Kidney epithelial cell (primary cell): ENCODE data around the gene DPT. TPM values are rescaled to one million over a fixed set of nuclear protein-coding genes. Genes with fewer than 3 reads are reported as not detected.

Source experiments
- DNase-seq: peaks from one replicate; pipeline ENCODE4 v3.0.0-alpha.2; 2010; ENCODE audit warnings: low read depth
- H3K27me3 ChIP-seq: 2 replicates; pipeline ENCODE4 v1.6.0; 2011; ENCODE audit warnings: low read length; ENCODE audit not compliant: control insufficient read depth, insufficient read depth
- H3K36me3 ChIP-seq: 2 replicates; pipeline ENCODE4 v1.5.1; 2011; ENCODE audit warnings: low read length; ENCODE audit not compliant: control insufficient read depth, insufficient read depth
- H3K4me3 ChIP-seq: 2 replicates; pipeline ENCODE4 v1.5.1; 2011; ENCODE audit warnings: low read depth, mild to moderate bottlenecking, control low read depth, low read length
- total RNA-seq: library from RNA; depleted of rRNA; stranded (reverse); fragments of >200 nt; gene quantifications from 2 replicates; pipeline ENCODE4 v1.2.3, GENCODE V29; 2015
- TF ChIP-seq, protein P1 (sequence below): IDR thresholded peaks from 2 replicates; pipeline ENCODE4 v1.5.1; 2011; ENCODE audit warnings: mild to moderate bottlenecking, moderate library complexity, low read length, control low read depth, inconsistent platforms; ENCODE audit not compliant: insufficient read depth, poor library complexity, severe bottlenecking

The DPT gene
- total RNA-seq, 1 donor from 2014 or later = not detected

DNA sequence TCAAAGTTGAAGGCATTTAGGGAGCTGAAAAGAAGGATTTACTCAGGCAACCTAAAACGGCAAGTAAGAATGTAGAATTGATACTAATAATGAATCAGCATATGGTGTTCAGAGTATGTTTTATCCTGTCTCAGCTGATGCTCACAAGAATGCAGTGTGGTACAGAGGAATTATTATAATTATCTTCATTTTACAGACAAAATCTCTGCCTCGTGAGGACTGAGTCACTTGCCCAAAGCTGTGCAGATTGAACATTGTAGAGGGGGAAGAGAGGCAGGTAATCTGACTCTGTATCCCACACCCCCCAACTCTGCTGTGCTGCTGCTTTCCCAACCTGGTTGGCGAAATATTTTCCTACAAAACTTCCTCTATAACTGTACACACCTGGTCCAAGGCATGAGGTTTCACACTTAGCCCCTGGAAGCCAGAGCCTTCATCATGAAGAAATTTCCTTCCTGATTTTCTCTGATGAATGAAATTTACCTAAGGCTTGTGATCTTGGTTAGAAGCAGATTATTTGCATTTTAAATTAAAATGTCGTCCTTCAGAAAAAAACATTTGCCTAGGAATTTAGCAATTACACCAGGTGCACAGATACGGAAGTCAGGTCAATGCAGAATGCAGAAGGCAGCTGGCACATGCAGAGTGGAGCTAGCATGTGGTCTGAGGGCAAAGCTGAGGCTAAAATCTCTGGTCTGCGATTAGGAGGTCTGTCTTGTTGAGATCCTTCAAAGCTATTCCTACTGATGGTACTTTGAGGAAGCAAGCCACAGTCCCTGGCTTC lies 52.8 kb downstream of the DPT start:
- H3K36me3 ChIP-seq = no peaks in the 10 kb centered on the region
- DNase-seq = no peak
- H3K27me3 ChIP-seq = no peaks in the 10 kb centered on the region
- TF ChIP-seq, protein P1, sequence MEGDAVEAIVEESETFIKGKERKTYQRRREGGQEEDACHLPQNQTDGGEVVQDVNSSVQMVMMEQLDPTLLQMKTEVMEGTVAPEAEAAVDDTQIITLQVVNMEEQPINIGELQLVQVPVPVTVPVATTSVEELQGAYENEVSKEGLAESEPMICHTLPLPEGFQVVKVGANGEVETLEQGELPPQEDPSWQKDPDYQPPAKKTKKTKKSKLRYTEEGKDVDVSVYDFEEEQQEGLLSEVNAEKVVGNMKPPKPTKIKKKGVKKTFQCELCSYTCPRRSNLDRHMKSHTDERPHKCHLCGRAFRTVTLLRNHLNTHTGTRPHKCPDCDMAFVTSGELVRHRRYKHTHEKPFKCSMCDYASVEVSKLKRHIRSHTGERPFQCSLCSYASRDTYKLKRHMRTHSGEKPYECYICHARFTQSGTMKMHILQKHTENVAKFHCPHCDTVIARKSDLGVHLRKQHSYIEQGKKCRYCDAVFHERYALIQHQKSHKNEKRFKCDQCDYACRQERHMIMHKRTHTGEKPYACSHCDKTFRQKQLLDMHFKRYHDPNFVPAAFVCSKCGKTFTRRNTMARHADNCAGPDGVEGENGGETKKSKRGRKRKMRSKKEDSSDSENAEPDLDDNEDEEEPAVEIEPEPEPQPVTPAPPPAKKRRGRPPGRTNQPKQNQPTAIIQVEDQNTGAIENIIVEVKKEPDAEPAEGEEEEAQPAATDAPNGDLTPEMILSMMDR = no peak
- H3K4me3 ChIP-seq = no peak overlapping the region

DNA sequence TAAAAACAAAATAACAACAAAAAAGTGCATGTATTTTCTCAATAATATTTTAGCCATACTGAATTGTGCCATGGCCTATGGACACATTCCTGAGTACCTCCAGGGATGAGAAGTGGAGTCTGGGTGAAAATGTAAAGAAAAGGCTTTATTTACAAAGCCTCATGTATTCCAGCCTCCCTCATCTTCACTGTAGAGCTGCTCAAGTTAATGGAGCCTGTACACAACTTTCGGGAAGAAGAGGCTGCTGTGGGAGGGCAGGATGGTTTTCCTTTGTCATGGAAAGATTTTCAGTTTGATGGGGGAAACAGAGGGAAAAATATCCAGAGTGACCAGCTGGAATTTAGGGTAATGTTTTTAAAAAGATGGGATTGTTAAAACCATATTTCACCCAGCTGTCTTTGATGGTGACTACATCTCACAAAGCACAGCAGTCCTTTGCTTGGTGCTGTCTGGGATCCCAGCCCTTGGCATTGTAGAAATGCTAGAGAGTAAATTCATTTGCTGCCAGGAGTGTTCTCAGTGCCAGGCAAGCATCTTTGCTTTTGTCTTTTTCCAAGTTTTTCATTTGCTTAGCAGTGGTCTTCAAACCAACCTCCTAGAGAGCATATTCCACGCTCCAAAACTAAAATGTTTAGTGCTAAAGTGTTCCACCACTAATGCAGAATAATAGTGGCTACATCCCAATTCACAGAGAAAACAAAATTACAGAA lies 54.9 kb downstream of the DPT start:
- H3K27me3 ChIP-seq = no peaks in the 10 kb centered on the region
- DNase-seq = no peak
- no peaks in the 10 kb centered on the region for H3K36me3 ChIP-seq
- H3K4me3 ChIP-seq = no peak overlapping the region
- TF ChIP-seq, protein P1 = no peak

DNA sequence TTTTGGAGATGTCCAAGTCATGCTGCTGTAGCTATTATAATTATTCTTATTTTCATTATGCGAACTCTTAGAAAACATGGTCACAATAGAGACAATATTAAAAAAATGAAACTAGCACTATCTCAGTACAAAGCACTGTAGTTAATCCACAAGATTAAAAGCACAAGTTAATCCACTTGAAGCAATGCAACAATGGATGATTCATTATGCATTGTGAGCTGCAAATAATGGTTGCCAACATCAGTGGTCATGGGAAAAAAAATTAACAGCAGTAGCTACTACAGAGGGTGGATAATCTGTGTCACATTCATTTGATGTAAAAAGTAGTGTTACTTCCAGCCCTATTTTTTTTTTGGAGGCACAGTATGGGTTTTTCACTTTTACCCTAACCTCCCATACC lies 56.7 kb downstream of the DPT start:
- no peak overlapping the region for H3K4me3 ChIP-seq
- no peaks in the 10 kb centered on the region for H3K27me3 ChIP-seq
- no peak for DNase-seq
- TF ChIP-seq, protein P1 = no peak
- no peaks in the 10 kb centered on the region for H3K36me3 ChIP-seq

DNA sequence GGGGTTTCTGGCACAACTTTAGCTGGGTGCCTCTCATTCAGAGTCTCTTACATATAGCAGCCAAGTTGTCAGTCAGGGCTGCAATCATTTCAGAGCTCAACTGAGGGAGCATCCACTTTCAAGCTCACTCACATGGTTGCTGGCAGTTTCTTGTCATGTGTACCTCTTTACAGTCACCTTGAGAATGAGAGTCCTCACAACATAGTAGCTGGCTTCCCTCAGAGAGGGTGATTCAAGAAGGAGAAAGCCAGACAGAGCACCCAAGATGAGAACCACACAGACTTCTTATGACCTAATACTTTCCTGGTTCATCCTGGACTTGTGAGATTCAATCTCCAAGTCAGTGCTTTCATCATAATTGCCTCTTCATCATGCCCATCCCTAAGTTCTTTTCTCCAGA lies 57.2 kb downstream of the DPT start:
- Histone ChIP-seq H3K27me3 (no peaks in the 10 kb centered on the region), H3K4me3 (no peak overlapping the region), H3K36me3 (no peaks in the 10 kb centered on the region)
- TF ChIP-seq, protein P1 = no peak
- no peak for DNase-seq

DNA sequence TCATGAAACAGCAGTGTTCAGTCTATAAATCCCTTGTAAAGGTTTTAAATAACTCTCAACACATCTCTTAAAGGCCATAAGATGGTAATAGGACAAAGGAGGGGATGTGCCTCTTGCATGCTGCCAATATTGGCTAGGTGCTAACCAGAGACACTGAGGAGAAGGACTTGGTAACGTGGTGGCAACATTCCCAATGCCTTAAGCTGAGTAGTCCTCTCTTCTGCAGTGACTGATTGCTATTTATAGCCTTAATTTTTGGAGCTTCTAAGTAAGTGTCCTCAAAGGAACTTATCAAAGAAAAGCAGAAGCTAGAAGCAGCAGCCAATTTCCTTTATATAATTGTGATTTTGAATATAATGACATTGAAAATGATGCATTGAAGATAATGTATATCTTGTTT lies 63.0 kb downstream of the DPT start:
- Histone ChIP-seq H3K27me3 (no peaks in the 10 kb centered on the region), H3K36me3 (no peaks in the 10 kb centered on the region), H3K4me3 (no peak overlapping the region)
- DNase-seq = no peak
- TF ChIP-seq, protein P1 = no peak
